Lower leg skin (tissue), 3 donors: ENCODE data around the gene CAV2.

Experiments used
- CTCF ChIP-seq, 3 donors: fragments of 450-650 bp; IDR thresholded peaks; one replicate each; pipeline ENCODE4 v1.5.1; 2016; ENCODE audit warnings: antibody characterized with exemption in 3 of 3, mild to moderate bottlenecking in 3 of 3, moderate library complexity in 2 of 3
- POLR2A ChIP-seq, 2 donors: fragments of 450-650 bp; IDR thresholded peaks; one replicate each; pipeline ENCODE4 v1.6.1; 2016 to 2017; ENCODE audit warnings: antibody characterized with exemption in 2 of 2, mild to moderate bottlenecking in 1 of 2, moderate library complexity in 1 of 2

GRCh38 chr7:116525298-116525912 lies 25.9 kb downstream of the CAV2 start:
- TF ChIP-seq CTCF (IDR thresholded peaks at IDR 0.05) (no peak), POLR2A (IDR thresholded peaks at IDR 0.05) (no peak)
